GM21381 (cell line): ENCODE measurements around the gene LRRD1.
"Not testable (repeated sequence)": the region's sequence is repeated elsewhere in the genome, so short reads cannot be mapped to it uniquely, and the experiment has no call there.

Source experiments
- ATAC-seq: cut with Tn5 transposase; IDR thresholded peaks from one replicate; pipeline ENCODE4 v1.9.1; 2021; ENCODE audit warnings: mild to moderate bottlenecking, moderate library complexity; ENCODE audit not compliant: unreplicated experiment

LRRD1 gene

GRCh38 chr7:92178928-92179924, at the start of gene LRRD1:
Gene LRRD1 (minus strand): TSS chr7:92179142. CDS start chr7:92165202, 13,940 bp downstream.
- peak; percentile 100 for ATAC-seq

GRCh38 chr7:92228742-92229141, 49.8 kb upstream of the LRRD1 start:
- ATAC-seq, result no peak

- ATAC-seq, result no peak
Observed at GRCh38 chr7:92228100-92228499, 49.2 kb upstream of the LRRD1 start.

- no peak for ATAC-seq
Observed at GRCh38 chr7:92226981-92227380, 48.0 kb upstream of the LRRD1 start.

- ATAC-seq, result no peak
Observed at GRCh38 chr7:92221766-92222165, 42.8 kb upstream of the LRRD1 start.

- no peak for ATAC-seq
Observed at GRCh38 chr7:92206672-92207071, 27.7 kb upstream of the LRRD1 start.

GRCh38 chr7:92205987-92206386, 27.0 kb upstream of the LRRD1 start:
- ATAC-seq, result no peak

- no peak for ATAC-seq
Observed at GRCh38 chr7:92200791-92201190, 21.8 kb upstream of the LRRD1 start.

- no peak for ATAC-seq
Observed at GRCh38 chr7:92192326-92192725, 13.4 kb upstream of the LRRD1 start.

GRCh38 chr7:92189246-92189645, 10.3 kb upstream of the LRRD1 start:
- not testable (repeated sequence) for ATAC-seq

GRCh38 chr7:92184294-92184693, 5.4 kb upstream of the LRRD1 start:
- ATAC-seq, result not testable (repeated sequence)

GRCh38 chr7:92177362-92177761, 1.6 kb downstream of the LRRD1 start:
- ATAC-seq, result no peak

- ATAC-seq, result not testable (repeated sequence)
Observed at GRCh38 chr7:92169529-92169928, 9.4 kb downstream of the LRRD1 start.

- ATAC-seq, result no peak
Observed at GRCh38 chr7:92161271-92161670, 17.7 kb downstream of the LRRD1 start.

- ATAC-seq, result peak; percentile 65
Observed at GRCh38 chr7:92158660-92159575, 20.0 kb downstream of the LRRD1 start.

- ATAC-seq, result no peak
Observed at GRCh38 chr7:92156990-92157389, 22.0 kb downstream of the LRRD1 start.

- ATAC-seq, result no peak
Observed at GRCh38 chr7:92155108-92155739, 23.7 kb downstream of the LRRD1 start.

- ATAC-seq, result no peak
Observed at GRCh38 chr7:92150450-92151017, 28.4 kb downstream of the LRRD1 start.

- no peak for ATAC-seq
Observed at GRCh38 chr7:92149736-92150239, 29.2 kb downstream of the LRRD1 start.

- ATAC-seq, result not testable (repeated sequence)
Observed at GRCh38 chr7:92143192-92143880, 35.6 kb downstream of the LRRD1 start.
